Body of pancreas (tissue), 4 donors: ENCODE data around the gene STX3. TPM values are rescaled to one million over a fixed set of nuclear protein-coding genes. Genes with fewer than 3 reads are reported as not detected.

Experiments
- ATAC-seq: fragments of 150-250 bp; one replicate; pipeline ENCODE4 v1.9.1; 2016
- DNase-seq, 4 donors: peaks; one replicate each; pipeline ENCODE4 v3.0.0-alpha.2; 2019
- H3K27ac ChIP-seq, 4 donors: fragments of 200-600 bp; sonication (generic); 1 replicate in 3 of 4; 2 replicates in 1 of 4; pipeline versions ENCODE4 v1.5.1 to v1.6.1; 2016 to 2019; ENCODE audit warnings: mild to moderate bottlenecking in 1 of 4, mixed read lengths in 1 of 4, moderate library complexity in 1 of 4
- H3K27me3 ChIP-seq, 2 donors: fragments of 200-600 bp; sonication (generic); one replicate each; pipeline ENCODE4 v1.6.0; 2016; ENCODE audit warnings: mild to moderate bottlenecking in 1 of 2
- H3K36me3 ChIP-seq, 2 donors: fragments of 200-600 bp; sonication (generic); replicated peaks in 1 of 2; 2 replicates each; pipeline ENCODE4 v1.5.1; 2016; ENCODE audit warnings: low read depth in 2 of 2; ENCODE audit not compliant: insufficient read depth in 1 of 2
- H3K4me1 ChIP-seq: fragments of 200-600 bp; sonication (generic); one replicate; pipeline ENCODE4 v1.6.0; 2016
- H3K4me3 ChIP-seq, 2 donors: fragments of 200-600 bp; sonication (generic); 1 replicate in 1 of 2; 2 replicates in 1 of 2; pipeline ENCODE4 v1.5.1; 2016 to 2019
- H3K9me3 ChIP-seq, 3 donors: fragments of 200-600 bp; sonication (generic); 1 replicate in 2 of 3; 2 replicates in 1 of 3; pipeline ENCODE4 v1.5.1; 2016
- POLR2A ChIP-seq, 3 donors: fragments of 450-650 bp; IDR thresholded peaks; one replicate each; pipeline ENCODE4 v1.6.1; 2016; ENCODE audit warnings: antibody characterized with exemption in 3 of 3, mild to moderate bottlenecking in 2 of 3
- WGBS, 2 donors: methylation state at CpG; one replicate each; pipeline ENCODE4 v1.1.5; 2017; 5-methylcytosine and 5-hydroxymethylcytosine counted together
- intact Hi-C: fragments of 100-400 bp; cut with DNase I; formaldehyde crosslinking; loops from one replicate; pipeline ENCODE4 v1.15.1; 2023
- total RNA-seq, 2 donors: library from RNA; depleted of rRNA; stranded (reverse); fragments of >200 nt; gene quantifications; one replicate each; pipeline ENCODE4 v1.1.0, GENCODE V29; 2016
- TF ChIP-seq, protein P1 (sequence below), 7 experiments: fragments of 450-650 bp in 4 of 7; fragments of 200-600 bp in 3 of 7; sonication (generic) in 3 of 7; IDR thresholded peaks; one replicate each; pipeline ENCODE4 v1.5.1; 2016 to 2019; ENCODE audit warnings: antibody characterized with exemption in 7 of 7

The STX3 gene
- total RNA-seq, 2 donors from 2014 or later = 31.6 to 56.7 TPM

DNA sequence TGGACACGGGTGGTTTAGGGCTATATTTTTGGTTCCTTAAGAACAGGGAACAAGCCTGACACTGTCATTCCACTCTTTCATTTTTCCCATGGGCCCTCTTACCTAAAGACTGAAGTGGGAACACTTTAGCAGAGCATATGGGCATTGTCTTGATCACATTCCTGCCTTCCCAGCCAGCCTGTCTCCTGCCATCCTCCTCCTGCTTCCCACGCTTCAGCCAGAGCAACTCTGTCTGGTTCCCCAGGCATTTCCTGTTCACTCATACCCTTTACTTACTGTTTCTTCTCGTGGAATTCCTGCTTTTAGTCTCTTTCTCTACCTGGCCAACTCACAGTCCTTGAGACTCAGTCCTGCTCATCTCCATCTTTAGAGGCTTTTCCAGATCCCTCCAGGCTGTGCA, 32.6 kb downstream of the STX3 start:
- intact Hi-C loops = no loop called here
- Histone ChIP-seq H3K9me3 (no peaks in the 10 kb centered on the region), H3K4me3 (no peak overlapping the region), H3K27ac (peak overlapping the region in 2 of 4 donors; percentile 73 to 77), H3K4me1 (peaks cover 27% of the 10 kb centered on the region), H3K36me3 (peaks cover 0 to 14% of the 10 kb centered on the region in 2 donors), H3K27me3 (no peaks in the 10 kb centered on the region)
- DNase-seq = no peak
- ATAC-seq = no peak
- WGBS, 2 donors = 66 to 73% methylated on average over 3 of the region's 3 CpGs
- no peak for TF ChIP-seq POLR2A (IDR thresholded peaks at IDR 0.05)
- TF ChIP-seq, protein P1, sequence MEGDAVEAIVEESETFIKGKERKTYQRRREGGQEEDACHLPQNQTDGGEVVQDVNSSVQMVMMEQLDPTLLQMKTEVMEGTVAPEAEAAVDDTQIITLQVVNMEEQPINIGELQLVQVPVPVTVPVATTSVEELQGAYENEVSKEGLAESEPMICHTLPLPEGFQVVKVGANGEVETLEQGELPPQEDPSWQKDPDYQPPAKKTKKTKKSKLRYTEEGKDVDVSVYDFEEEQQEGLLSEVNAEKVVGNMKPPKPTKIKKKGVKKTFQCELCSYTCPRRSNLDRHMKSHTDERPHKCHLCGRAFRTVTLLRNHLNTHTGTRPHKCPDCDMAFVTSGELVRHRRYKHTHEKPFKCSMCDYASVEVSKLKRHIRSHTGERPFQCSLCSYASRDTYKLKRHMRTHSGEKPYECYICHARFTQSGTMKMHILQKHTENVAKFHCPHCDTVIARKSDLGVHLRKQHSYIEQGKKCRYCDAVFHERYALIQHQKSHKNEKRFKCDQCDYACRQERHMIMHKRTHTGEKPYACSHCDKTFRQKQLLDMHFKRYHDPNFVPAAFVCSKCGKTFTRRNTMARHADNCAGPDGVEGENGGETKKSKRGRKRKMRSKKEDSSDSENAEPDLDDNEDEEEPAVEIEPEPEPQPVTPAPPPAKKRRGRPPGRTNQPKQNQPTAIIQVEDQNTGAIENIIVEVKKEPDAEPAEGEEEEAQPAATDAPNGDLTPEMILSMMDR (IDR thresholded peaks at IDR 0.05) = no peak

- intact Hi-C loops = no loop called here
- ATAC-seq = no peak
- Histone ChIP-seq H3K27me3 (no peaks in the 10 kb centered on the region), H3K4me1 (peaks cover 17% of the 10 kb centered on the region), H3K27ac (no peak overlapping the region), H3K9me3 (no peaks in the 10 kb centered on the region), H3K36me3 (peaks cover 0 to 33% of the 10 kb centered on the region in 2 donors), H3K4me3 (no peak overlapping the region)
- TF ChIP-seq, protein P1 (IDR thresholded peaks at IDR 0.05) = no peak
- TF ChIP-seq POLR2A (IDR thresholded peaks at IDR 0.05) = no peak
- no peak for DNase-seq
- WGBS, 2 donors = 91 to 93% methylated on average over 4 of the region's 4 CpGs
Measured at GRCh38 chr11:59791639-59792038, 36.5 kb downstream of the STX3 start.

DNA sequence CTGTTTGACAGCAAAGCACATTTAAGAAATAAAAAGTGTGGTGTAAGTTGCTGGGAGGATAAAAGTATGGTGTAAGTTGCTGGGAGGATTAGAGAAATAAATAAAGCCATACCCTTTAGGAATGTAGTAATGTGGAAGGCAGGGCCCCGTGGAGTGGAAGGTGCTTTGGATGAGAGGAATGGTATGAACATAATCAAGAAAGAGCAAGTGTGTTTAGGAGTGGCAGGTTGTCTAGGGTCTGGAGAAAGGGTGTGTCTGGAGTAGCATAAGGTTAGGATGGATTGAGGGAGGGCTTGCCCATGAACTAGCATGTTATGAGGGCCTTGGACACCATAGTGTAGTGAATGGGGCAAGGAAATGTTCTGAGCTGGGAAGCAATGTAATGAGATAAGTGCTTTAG, 37.3 kb downstream of the STX3 start:
- Histone ChIP-seq H3K9me3 (no peaks in the 10 kb centered on the region), H3K4me3 (no peak overlapping the region), H3K27me3 (no peaks in the 10 kb centered on the region), H3K36me3 (peaks cover 4 to 33% of the 10 kb centered on the region in 2 donors), H3K27ac (no peak overlapping the region), H3K4me1 (peaks cover 8% of the 10 kb centered on the region)
- intact Hi-C loops = no loop called here
- WGBS, 2 donors = 85 to 91% methylated on average over 1 of the region's 1 CpG
- TF ChIP-seq POLR2A (IDR thresholded peaks at IDR 0.05) = no peak
- TF ChIP-seq, protein P1 (IDR thresholded peaks at IDR 0.05) = no peak
- ATAC-seq = no peak
- DNase-seq = no peak

GRCh38 chr11:59794417-59794816, 39.2 kb downstream of the STX3 start:
- Histone ChIP-seq H3K4me1 (no peaks in the 10 kb centered on the region), H3K27ac (no peak overlapping the region), H3K4me3 (no peak overlapping the region), H3K36me3 (peaks cover 4 to 32% of the 10 kb centered on the region in 2 donors), H3K27me3 (no peaks in the 10 kb centered on the region), H3K9me3 (no peaks in the 10 kb centered on the region)
- intact Hi-C loops = no loop called here
- TF ChIP-seq, protein P1 (IDR thresholded peaks at IDR 0.05) = no peak
- TF ChIP-seq POLR2A (IDR thresholded peaks at IDR 0.05) = no peak
- whole genome bisulfite sequencing, 2 donors = 88 to 91% methylated on average over 3 of the region's 3 CpGs
- ATAC-seq (no peak), DNase-seq (no peak)

DNA sequence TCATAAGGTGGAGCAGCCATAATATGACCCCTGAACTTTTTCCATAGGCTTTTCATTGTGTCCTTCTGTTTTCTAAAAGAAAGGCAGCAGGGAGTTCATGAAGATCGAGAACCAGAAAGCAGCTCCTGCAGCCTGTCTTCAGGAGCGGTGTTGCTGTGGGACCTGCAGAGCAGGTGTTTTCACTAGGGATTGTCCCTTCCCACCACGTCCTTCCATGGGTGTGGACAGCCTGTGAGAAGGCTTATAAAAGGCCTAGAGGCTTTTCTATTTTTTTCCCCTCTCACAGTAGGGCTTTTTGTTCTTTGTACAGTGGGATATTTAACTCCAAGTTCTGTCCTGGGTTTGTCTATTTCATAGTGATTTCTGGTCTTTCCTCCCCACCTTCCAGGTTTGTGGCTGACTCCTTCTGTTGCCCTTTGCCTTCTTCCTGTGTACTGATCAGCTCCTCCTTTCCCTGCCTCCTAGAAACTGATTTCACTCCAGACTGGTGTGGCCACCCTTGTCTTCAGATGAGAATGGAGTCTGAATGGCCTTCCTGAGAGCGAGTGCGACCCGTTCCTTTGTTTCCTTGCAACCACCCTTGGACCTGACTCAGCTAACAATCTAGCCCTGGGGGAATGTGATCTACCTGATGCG, 45.3 kb downstream of the STX3 start:
- H3K27ac ChIP-seq = no peak overlapping the region
- ATAC-seq = no peak
- TF ChIP-seq, protein P1 (IDR thresholded peaks at IDR 0.05) = no peak
- TF ChIP-seq POLR2A (IDR thresholded peaks at IDR 0.05) = no peak
- intact Hi-C loops = loop anchor here (5.0 kb wide), 1 partner anchor 48 kb away; no protein-coding TSS in a partner anchor
- peaks cover 5% of the 10 kb centered on the region for H3K4me1 ChIP-seq
- 86% methylated on average over 7 of the region's 7 CpGs for WGBS, 2 donors
- no peaks in the 10 kb centered on the region for H3K9me3 ChIP-seq
- peaks cover 8 to 11% of the 10 kb centered on the region in 2 donors for H3K36me3 ChIP-seq
- H3K4me3 ChIP-seq = no peak overlapping the region
- no peaks in the 10 kb centered on the region for H3K27me3 ChIP-seq
- no peak for DNase-seq
